Endometrium (tissue), 2 donors: Measurements from ENCODE around the gene FGF2.

Experiments
- FAIRE-seq: peaks from 2 replicates; lab custom pipeline; 2012; peaks lifted over from hg19 to GRCh38; lab: Jason Lieb, UNC
- donor health status: control.
- donor health status: control.

Gene FGF2

DNA sequence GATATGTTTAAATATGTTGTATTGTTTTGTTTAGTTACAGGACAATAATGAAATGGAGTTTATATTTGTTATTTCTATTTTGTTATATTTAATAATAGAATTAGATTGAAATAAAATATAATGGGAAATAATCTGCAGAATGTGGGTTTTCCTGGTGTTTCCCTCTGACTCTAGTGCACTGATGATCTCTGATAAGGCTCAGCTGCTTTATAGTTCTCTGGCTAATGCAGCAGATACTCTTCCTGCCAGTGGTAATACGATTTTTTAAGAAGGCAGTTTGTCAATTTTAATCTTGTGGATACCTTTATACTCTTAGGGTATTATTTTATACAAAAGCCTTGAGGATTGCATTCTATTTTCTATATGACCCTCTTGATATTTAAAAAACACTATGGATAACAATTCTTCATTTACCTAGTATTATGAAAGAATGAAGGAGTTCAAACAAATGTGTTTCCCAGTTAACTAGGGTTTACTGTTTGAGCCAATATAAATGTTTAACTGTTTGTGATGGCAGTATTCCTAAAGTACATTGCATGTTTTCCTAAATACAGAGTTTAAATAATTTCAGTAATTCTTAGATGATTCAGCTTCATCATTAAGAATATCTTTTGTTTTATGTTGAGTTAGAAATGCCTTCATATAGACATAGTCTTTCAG, 68.8 kb downstream of the FGF2 start:
- FAIRE-seq: no peak

DNA sequence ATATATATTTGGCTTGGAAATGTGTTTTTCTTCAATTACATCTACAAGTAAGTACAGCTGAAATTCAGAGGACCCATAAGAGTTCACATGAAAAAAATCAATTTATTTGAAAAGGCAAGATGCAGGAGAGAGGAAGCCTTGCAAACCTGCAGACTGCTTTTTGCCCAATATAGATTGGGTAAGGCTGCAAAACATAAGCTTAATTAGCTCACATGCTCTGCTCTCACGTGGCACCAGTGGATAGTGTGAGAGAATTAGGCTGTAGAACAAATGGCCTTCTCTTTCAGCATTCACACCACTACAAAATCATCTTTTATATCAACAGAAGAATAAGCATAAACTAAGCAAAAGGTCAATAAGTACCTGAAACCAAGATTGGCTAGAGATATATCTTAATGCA, 69.6 kb downstream of the FGF2 start:
- no peak for FAIRE-seq

GRCh38 chr4:122898370-122899150, 71.9 kb downstream of the FGF2 start:
- FAIRE-seq: no peak

DNA sequence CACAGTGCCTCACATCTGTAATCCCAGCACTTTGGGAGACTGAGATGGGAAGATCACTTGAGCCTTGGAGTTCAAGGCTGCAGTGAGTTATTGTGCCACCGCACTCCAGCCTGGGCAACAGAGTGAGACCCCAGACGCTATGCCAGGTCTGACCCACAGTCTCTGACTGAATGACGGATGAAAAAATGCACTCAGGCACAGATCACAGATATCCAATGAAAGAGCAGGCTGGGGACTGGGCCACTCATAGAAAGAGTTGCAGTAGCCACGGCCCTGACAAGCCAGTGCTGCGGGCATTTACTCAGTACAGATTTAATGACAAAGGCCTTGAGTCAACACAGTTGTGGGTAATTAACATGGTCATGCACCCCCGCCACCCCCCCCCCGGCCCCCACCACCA, 73.1 kb downstream of the FGF2 start:
- no peak for FAIRE-seq

- no peak for FAIRE-seq
Observed at GRCh38 chr4:122900314-122900713, 73.7 kb downstream of the FGF2 start.

DNA sequence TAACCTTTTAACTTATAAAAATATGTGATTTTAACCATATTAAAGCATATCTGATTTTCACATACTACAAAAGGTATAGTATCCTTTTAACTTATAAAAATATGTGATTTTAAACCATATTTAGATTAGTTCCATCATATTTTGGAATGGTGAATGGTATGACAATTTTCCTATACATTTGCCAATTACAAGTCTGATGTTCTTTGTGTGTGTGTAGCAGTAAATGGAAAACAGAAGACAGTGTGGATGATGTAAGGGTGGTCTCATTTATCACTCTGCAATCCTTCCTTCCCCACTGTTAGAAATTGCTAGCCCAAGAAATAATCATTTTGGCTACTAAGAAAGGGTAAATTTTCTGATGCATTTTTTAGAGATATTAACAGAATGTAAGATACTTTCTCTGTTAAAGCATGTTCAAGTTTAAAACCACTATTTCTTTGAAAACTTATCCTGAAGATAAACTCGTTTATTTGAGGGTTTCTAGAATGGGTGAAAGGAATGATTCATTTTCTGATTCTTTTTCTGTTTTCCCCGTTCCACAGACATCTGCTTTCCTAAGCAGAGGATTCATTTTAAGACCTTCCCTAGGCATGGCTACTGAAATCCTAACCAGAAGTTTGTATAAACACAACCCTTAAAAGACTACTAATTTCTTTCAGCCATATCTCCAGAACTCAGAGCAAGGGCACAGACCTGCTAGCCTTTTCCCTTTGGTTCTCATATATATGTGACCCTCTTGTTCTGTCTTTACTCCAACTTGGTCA, 74.8 kb downstream of the FGF2 start:
- FAIRE-seq: no peak

- no peak for FAIRE-seq
Observed at GRCh38 chr4:122903766-122904288, 77.2 kb downstream of the FGF2 start.

- no peak for FAIRE-seq
Observed at GRCh38 chr4:122906859-122907305, 80.3 kb downstream of the FGF2 start.

- FAIRE-seq: no peak
Observed at GRCh38 chr4:122908223-122908622, 81.6 kb downstream of the FGF2 start.

DNA sequence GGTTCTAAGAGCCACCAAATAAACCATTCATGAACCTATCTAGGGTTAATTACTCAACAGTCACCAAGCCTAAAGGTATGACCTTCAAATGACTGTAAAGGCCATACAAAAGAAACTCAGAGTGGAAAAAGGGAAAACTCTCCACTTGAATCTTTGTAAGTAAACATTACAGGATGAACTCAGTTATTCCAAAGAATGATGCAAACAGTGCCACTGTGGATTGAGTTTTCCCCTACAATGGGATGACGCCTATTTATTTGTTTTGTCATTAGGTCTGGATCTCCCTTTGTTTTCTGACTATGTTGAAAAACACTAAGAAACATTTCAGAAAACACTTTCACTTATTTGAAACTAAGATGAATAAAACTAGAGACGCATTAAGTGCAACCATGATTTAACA, 83.1 kb downstream of the FGF2 start:
- no peak for FAIRE-seq

DNA sequence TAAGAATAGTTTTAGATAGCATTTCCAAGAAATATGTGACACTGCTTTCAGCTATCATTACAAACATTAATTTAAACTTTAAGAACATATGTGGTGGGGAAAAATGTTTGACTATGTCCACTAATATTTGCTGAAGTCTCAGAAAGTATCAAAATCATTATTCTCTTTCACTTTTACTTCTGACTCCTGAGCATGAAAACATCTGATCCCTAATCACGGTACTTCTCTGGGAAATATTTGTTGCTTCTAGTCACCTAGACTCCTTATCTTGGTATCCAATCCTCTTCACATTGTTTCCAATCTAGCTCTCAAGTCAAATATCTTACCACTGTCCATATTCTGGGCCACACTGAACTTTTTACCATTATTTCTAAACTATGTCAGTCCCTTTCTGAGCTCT, 85.0 kb downstream of the FGF2 start:
- no peak for FAIRE-seq

DNA sequence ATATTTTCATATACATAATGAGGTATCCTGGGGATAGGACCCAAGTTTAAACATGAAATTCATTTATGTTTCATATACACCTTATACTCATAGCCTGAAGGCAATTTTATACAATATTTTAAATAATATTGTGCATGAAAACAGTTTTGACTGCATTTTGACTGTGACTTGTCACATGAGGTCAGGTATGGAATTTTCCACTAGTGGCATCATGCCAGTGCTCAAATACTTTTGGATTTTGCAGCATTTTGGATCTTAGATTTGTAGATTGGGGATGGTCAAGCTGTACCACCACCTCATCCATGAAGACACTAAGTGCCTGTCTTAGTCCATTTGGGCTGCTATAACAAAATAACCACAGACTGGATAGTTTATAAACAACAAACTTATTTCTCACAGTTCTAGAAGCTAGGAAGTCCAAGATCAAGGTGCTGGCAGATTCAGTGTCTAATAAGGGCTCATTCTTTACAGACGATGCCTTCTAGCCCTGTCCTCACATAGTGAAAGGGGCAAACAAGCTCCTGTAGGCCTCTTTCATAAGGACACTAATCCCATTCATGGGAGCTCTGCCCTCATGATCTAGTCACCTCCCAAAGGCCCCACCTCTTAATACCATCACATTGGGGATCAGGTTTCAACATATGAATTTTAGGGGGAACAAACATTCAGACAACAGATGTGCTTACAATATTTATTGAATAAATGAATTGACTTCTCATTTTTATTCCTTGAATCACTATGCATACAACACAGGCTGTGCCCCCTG, 86.4 kb downstream of the FGF2 start:
- FAIRE-seq: no peak

DNA sequence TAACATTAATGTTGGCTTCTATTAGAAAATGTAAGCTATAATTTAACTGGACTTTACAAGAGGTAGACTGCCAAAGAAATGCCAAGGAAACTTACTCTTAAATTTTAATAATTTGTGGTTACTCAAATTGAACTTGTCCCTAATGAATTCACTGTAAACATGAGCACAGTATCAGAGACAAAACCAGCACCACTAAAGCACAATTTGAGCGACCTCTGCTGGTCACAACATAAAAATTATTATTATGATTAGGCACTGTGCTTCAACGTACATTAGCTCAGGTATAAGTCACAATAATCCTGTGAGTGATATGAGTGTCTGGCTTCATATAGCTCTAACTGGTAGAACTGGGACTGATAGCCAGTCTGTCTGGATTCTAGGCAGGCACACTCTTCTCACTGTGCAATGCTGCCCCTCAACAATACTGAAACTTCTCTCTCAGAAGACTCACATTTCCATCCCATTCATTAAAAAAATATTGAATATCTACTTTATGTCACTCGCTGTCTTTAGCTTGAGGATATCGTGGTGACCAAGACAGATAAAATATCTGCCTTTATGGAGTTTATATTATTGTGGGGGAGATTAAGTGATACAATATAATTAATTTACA, 87.8 kb downstream of the FGF2 start:
- FAIRE-seq: peak; percentile 68

- no peak for FAIRE-seq
Observed at GRCh38 chr4:122914938-122915337, 88.3 kb downstream of the FGF2 start.

DNA sequence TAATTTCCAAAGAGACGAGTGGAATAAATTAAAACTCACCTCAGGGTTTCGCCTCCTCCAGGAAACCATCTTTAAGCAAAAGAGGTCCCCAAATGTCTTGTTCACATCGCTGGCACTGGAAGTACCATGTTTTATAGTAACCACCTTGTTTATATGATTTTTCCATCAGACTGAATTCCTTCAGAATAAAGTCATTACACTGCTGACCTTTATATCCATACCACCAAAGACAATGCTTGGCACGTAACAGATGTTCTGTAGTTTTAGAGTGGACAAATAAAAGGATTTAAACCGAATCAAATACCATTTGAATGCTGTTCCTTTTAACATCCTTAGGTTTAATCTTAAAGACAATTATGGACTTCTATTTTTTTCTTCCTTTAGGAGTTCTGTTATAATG, 91.1 kb downstream of the FGF2 start:
- FAIRE-seq: no peak

GRCh38 chr4:122920473-122920872, 93.8 kb downstream of the FGF2 start:
- no peak for FAIRE-seq

DNA sequence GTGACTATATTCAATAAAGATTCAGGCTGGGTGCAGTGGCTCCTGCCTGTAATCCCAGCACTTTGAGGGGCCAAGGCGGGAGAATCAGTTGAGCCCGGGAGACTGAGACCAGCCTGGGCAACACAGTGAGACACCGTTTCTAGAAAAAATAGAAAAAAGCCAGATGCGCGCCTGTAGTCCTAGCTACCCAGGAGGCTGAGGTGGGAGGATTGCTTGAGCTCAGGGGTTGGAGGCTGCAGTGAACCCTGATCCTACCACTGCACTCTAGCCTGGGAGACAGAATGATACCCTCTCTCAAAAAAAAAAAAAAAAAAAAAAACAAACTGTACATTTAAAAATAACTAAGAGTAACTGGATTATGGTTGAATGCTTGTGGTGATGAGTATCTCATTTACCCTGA, 94.7 kb downstream of the FGF2 start:
- no peak for FAIRE-seq

- FAIRE-seq: no peak
Observed at GRCh38 chr4:122921971-122922876, 95.6 kb downstream of the FGF2 start, which contains the start of gene NUDT6. NUDT6 (minus strand) TSS chr4:122922597; CDS start chr4:122922572, 25 bp downstream.

DNA sequence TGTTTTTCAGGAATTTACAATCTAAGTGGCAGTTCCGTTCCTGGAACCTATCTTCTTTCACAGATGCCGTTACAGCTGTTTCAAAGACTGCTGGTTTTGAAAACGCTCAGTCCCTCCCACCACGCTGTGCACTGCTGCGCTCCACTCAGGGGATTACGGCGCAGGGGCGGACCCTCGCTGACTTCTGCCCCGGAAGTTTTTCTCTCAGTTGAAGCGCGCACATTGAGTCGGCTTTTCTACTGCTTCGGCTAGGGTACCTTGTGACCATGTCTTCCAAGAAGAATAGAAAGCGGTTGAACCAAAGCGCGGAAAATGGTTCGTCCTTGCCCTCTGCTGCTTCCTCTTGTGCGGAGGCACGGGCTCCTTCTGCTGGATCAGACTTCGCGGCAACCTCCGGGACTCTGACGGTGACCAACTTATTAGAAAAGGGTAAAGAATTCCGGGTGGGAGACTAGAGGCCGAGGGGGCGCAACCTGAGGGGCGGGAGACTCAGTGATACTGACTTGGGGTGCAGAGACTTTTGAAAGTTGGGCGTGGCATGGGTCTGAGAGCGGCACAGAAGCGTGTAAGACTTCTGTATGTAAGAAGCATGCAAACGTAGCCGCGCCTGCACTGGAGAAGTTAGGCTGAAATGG, 96.4 kb downstream of the FGF2 start:
- FAIRE-seq: peak; percentile 51

DNA sequence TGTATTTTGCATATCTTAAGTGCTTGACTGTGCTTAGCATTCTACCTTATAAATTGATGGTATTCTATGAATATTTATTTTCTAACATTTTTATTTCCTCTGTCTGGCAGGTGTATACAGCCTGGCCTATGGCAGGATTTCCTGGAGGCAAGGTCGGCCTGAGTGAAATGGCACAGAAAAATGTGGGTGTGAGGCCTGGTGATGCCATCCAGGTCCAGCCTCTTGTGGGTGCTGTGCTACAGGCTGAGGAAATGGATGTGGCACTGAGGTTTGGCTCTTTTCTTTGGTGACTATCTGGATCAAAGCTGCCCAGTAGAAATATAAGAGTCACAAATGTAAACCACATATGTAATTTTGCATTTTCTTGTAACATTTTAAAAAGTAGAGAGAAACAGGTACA, 102.3 kb downstream of the FGF2 start:
- FAIRE-seq: no peak
